Activated T-cell treated with anti-CD3 and anti-CD28 coated beads for 4 hours (primary cell): ENCODE results near the gene NSD2.
"Not testable (repeated sequence)": the region's sequence is repeated elsewhere in the genome, so short reads cannot be mapped to it uniquely, and the experiment has no call there.

Source experiments
- DNase-seq: peaks from one replicate; pipeline ENCODE4 v3.0.0-alpha.2; 2020

Gene NSD2

DNA sequence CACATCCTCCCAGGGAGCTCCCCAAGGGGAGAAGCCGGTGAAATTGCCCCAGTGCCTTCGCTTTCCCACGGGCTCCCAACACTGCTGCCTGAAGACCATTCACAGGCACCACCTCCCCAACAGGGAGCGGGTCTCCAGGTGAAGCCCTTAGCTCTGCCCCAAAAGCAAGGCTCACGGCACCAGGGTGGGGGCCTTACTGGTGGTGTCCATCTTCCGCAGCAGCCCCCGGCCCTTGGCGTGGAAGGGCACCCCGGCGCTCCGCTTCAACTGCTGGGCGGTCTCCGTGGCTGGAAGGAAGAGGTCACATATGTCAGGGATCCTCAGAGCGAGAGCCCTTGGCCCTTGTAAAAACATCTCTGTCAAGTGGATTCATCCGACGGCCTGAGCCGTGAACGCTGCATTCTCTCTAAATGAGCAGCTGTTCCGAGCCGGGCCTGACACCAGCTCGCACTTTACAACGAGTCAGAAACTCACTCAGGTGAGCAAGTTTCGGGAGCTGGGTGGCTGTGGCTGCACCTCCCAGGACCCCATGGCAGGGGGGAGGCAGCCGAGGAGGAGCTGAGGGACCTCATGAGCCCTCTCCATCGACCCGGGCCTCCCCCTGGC, 116.6 kb downstream of the NSD2 start:
- DNase-seq, result no peak

DNA sequence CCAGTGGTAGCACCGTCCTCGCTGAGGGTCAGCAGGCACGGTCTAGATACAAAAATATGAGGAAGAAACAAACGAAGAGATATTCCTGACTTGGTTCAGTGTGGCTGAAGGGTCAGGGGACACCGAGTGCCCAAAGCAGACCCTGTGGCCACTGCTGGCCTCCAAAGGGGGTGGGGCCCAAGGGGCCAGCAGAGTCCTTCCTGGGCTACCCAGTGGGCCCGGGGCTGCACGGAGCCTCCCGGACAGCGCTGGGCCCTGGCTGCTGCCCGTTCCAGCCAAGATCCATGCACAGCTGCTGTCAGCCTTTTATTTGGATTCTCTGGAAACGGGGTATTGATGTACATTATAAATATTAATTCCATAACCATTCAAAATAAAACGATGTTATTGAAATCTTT, 117.1 kb downstream of the NSD2 start:
- no peak for DNase-seq

DNA sequence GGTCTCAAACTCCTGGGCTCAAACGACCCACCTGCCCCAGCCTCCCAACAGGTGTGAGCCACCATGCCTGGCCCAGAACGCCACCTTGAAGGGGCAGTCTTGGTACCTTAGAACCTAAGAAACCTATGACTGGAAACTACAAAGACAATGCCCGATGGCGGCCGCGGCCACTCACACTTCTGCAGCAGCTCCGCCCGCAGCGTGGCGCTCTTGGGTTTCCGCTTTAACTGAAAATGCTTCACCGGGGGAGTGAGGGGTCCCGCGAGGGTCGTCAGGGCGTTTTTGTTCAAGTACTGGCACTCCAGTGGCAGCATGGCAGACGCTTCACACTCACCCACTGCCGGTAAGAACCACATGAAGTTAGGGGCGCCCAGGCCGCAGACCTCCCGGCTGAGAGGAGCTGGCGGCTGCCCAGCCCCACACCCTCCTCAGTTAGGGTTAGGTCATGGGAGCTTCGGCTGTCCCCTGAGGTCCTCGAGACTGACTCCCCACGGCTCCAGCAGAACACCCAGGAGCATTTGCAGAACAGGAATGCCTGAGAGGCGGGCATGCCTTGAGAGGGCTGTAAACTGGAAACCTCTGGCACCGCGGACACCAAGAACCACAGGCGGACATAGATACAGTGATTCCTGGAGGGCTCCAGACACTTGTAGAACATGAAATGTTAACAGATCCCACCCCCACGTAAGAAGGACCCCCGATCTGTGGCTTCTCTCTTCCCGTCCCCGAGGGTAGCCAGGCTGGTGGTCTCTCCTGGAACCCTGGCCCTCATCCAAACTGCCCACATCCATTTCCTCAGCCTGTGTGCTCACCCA, 118.5 kb downstream of the NSD2 start:
- DNase-seq, result no peak

DNA sequence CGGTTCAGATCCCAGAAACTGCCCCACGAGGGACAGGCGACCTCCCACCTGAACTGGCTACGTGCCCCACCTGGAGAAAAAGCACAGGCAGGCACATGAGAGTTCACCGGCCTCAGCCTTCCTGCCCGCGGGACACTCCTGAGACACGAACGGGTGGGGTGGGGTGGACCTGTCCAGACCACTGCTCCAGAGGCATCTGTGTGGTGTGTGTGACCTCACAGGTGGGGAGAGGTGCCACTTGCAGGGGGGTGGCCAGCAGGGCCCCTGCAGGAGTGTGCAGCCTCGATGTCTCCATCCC, 119.1 kb downstream of the NSD2 start:
- DNase-seq, result no peak

DNA sequence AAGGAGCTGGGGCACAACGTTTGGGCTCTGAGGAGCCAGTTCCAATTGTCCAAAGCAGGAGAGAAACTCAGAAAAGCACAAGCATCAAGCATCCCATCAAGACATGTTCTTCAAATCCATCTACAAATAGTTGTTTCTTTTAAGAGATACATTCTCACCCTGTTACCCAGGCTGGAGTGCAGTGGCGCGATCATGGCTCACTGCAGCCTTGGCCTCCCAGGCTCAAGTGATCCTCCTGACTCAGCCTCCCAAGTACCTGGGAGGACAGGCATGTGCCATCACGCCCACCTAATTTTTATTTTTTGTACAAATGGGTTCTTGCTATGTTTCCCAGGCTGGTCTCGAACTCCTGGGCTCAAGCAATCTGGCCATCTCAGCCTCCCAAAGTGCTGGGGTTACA, 119.5 kb downstream of the NSD2 start:
- DNase-seq, result no peak

DNA sequence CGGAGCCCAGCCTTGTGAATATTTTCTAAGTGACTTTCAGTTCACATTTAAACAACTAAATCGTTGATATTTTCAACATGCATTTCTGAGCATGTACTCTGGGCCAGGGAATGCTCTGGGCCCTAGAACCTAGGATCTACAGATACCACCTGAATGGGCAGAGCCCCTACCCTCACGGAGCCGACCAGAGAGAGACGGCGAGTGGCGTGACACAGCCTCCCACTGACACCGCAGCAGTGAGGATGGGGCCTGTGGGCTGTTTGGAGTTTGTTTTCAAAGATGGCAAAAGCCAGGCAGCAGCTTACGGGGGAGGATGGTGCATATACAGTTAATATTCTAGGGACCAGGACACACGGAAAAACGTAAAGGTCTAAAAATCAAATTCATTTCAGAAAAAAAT, 119.9 kb downstream of the NSD2 start:
- no peak for DNase-seq

DNA sequence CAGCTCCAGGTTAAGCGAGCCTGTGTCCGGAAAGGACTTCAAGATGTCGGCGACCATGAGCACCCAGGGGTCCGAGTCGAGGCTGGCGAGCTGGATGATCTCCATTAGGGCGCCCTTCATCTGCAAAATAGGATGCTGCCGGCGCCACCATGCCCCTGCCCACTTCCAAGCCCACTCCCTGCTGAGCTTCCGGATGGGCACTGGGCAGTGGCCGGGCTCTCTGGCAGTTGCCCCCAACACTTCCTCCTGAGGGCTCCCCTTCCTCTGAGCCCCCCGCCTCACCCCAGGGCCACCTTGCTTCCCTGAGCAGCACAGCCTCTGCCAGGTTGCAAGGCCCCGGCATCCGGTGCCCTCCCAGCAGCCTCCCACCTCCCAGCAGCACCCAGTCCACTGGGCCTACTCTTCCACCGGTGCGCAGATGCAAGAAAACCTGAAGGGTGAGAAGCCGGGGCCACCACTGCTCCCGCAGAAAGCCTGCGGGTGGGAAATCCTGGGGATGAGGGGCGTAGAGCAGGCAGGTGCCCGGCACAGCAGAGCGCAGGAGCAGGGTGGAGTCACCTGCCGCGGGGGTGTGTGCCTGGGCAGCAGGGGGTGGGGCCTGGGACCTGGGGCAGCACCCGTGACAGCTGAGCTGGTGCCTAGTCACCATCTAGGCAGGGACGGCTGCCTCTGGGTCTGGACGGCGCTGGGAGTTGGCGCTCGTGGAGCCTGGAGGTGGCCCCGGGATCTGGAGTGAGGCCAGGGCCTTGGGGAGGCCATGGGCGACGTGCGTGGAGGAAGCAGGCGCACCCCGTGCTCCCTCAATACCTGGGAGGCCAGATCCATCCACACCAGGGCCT, 120.6 kb downstream of the NSD2 start:
- no peak for DNase-seq

DNA sequence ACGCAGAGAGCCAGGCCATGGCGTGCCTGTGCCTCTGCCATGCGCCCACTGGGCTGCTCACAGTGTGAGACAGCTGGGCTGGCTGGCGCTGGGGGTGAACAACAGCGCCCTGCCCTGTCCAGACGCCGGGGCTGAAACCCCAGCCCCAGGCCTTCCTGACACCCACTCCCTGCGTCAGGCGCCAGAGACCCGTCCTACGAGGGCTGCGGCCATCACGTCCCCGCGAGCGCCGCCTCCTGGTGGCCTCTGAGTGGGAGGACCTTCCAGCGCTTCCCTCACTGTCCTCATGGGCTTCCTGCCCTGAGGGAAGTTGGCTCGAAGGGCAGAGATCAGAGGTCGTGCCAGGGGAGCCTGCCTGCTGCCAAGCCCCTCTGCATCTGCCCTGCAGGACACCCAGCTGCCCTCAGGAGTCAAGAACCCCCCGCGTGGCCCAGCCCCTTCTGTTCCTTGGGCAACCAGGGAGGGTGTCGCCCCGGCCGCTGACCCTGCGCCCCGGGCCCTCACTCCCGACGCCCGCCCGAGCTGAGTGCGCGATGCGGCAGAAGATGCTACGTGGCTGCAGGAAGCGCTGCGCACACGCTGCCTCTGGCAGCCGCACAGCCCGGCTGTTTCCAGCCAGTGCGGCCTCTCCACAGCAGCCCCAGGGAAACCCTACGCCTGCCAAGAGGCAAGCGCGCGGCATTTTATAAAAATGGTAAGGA, 121.4 kb downstream of the NSD2 start:
- no peak for DNase-seq

DNA sequence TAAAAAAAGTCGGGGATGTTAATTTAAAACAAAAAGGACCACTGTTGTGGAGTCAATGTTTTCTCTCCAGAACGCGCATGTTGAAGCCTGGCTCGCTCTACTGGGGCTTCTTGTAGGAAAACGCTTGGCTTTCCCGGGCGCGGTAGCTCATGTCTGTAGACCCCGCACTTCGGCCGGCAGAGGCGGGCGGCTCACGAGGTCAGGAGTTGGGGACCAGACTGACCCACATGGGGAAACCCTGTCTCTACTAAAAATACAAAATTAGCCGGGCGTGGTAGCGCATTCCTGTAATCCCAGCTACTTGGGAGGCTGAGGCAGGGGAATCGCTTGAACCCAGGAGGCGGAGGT, 122.0 kb downstream of the NSD2 start:
- DNase-seq, result no peak

DNA sequence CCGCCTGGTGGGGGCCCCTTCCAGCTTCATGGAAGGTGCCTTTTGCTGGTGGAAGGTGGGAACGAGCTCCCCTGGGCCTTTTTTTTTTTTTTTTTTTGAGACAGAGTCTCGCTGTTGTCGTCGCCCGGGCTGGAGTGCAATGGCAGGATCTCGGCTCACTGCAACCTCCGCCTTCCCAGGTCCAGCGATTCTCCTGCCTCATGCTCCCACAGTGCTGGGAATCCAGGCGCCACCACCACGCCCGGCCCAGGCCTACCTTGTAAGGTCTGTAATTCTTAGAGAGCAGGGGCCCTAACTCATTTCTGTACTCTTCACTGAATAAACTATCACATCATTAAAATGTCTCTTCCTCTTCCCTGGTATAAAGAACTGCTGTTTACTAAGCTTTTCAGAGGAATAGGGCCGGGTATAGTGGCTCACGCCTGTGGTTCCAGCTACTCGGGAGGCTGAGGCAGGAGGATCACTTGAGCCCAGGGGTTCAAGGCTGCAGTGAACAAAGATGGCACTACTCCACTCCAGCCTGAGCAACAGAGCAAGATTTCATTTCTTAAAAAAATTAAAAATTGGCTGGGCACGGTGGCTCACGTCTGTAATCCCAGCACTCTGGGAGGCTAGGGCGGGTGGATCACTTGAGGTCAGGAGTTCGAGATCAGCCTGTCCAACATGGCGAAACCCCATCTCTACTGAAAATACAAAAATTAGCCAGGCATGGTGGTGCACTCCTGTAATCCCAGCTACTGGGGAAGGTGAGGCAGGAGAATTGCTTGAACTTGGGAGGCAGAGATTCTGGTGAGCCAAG, 122.7 kb downstream of the NSD2 start:
- DNase-seq, result not testable (repeated sequence)

DNA sequence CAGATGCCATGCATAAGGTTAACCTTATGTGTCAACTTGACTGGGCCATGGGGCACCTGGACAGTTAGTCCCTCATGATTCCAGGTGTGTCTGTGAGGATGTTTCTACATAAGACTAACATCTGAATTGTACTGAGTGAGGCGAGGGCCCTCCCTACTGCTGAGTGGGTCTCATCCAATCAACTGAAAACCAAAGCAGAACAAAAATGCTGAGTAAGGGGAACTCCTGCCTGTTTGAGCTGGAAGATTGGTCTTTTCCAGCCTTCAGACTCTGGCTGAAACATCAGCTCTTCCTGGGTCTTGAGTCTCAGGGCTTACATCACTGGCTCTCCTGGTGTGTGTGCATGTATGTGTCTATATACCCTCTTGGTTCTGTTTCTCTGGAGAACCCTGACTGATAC, 123.7 kb downstream of the NSD2 start:
- no peak for DNase-seq

DNA sequence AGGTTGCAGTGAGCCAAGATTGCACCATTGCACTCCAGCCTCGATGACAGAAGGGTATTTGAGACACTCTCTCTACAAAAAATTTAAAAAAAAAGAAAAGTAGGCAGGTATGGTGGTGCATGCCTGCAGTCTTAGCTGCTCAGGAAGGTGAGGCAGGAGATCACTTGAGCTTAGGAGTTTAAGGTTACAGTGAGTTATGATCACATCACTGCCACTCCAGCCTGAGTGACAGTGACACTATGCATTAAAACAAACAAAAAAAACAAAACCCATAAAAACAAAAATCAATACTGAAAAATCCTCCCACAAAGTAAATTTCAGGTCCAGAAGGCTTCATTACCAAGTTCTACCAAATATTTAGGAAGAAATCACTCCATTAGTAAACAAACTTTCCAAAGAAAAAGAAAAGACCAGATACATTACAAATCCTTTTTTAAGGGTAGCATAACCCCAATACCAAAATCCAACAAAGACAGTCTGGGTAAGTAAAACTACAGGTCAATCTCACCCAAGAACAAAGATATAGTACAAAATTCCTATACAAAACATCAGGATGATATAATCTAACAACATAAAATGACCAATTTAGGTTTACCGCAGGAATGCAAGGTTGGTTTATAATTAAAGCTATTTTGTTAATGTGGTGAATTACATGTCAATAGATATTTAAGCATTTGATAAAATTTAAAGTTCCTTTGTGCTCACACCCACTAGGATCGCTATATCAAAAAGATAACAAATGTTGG, 125.8 kb downstream of the NSD2 start:
- DNase-seq, result no peak

DNA sequence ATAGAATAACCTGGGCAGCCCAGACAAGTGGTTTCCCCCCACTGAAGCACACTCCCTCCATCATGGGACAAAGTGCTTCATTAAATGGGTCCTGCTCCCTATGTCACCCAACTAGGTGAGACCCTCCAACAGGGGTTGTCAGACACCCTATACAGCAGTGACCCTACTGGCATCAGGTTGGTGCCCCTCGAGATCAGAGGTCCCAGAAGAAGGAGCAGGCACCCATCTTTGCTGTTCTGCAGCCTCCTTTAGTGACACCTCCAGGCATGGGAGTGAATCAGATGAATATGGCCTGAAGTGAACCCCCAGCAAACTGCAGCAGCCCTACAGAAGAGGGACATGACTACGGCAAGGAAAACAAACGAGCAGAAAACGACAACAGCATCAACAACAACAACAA, 126.5 kb downstream of the NSD2 start:
- no peak for DNase-seq

DNA sequence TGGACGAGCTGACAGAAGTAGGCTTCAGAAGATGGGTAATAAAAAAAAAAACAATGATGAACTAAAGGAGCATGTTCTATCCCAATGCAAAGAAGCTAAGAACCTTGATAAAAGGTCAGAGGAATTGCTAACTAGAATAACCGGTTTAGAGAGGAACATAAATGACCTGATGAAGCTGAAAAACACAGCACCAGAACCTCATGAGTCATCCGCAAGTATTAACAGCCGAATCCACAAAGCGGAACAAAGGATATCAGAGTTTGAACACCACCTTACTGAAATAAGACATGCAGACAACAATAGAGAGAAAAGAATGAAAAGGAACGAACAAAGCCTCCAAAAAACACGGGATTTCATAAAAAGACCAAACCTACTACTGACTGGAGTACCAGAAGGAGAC, 127.1 kb downstream of the NSD2 start:
- no peak for DNase-seq

DNA sequence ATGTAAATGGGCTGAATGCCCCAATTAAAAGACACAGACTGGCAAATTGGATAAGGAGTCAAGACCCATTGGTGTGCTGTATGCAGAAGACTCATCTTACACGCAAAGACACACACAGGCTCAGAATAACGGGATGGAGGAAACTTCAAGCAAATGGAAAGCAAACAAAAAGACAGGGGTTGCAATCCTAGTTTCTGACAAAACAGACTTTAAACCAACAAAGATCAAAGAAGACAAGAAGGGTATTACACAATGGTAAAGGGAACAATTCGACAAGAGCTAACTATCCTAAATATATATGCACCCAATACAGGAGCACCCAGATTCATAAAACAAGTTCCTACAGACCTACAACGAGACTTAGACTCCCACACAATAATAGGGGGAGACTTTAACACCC, 128.1 kb downstream of the NSD2 start:
- not testable (repeated sequence) for DNase-seq

DNA sequence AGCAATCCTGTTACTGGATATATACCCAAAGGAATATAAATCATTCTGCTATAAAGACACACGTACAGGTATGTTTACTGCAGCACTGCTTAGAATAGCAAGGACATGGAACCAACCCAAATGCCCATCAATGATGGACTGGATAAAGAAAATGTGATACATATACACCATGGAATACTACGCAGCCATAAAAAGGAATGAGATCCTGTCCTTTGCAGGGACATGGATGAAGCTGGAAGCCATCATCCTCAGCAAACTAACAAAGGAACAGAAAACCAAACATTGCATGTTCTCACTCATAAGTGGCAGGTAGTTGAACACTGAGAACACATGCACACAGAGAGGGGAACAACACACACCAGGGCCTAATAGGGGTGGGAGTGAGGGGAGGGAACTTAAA, 132.2 kb downstream of the NSD2 start:
- not testable (repeated sequence) for DNase-seq

DNA sequence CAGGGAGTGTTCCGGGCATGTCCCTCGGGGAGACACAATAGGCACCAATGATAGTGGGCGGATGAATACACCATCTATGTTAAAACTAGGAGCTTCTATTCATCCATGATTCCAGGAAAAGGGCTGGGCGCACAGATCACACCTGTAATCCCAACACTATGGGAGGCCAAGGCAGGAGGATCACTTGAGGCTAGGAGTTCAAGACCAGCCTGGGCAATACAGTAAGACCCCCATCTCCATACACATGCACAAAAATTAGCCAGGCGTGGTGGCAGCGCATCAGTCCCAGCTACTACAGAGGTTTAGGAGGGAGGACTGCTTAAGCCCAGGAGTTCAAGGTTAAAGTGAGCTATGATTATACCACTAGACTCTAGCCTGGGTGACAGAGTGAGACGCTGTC, 135.2 kb downstream of the NSD2 start:
- DNase-seq, result no peak

DNA sequence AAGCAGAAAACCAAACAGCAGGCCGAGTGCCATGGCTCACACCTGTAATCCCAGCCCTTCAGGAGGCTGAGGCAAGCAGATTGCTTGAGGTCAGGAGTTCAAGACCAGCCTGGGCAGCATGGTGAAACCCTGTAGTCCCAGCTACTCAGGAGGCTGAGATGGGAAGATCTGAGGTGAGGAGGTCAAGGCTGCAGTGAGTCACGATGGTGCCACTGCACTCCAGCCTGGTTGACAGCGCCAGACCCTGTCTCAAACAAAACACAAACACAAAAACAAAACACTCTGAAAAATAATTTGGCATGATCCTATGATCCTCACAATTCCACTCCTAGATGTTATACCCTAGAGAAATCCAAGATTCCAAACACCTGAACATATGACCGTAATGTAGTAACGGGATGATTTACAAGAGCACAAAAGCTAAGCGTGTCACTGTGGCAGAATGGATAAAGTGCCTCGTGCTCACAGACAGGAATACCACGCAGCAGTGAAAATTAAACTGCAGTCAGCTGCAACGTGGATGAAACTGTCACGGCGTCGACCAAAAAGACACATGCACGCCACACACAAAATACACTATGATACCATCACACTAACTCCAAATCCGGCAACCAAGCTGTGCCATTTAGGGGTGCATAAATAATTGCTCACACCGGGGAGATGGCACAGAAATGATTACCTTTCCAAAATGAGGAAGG, 135.9 kb downstream of the NSD2 start:
- no peak for DNase-seq

DNA sequence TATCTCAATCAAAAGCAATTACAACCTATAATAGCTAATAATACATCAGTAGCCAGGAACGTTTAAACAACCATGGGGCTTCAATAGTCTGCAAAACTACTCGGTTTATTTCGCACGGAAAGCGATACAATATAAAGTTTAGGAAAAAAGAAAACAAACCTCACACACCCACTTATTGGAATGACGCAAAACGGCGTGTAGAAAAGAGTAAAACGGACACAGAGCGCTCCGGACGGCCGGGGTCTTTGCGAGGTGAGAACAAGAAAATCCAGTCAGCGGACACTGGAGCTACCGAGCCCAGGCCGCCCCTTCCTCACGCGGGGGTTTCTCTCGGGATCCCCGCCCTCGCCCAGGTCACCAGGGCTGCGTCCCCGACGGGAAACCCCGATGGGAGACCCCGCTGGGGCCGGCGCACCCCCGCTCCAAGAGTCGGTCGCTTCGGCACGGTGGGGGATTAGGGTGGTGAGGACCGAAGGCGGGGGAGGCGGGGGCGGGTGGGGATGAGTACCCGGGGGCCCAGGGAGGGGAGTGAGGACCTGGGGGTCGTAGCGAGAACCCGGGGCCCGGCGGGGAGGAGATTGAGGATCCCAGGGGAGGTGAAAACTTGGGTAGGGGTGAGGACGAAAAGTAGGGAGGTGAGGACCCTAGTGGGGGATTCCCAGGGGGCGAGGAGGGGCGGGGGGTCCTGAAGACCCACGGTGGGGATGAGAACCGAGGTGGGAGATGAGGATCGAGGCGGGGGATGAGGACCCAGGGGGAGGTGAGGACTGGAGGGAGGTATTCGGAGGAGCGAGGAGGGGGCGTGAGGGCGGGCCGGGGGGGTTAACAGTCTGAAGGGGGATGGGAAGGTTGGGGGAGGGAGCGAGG, 136.8 kb downstream of the NSD2 start:
- DNase-seq, result no peak

DNA sequence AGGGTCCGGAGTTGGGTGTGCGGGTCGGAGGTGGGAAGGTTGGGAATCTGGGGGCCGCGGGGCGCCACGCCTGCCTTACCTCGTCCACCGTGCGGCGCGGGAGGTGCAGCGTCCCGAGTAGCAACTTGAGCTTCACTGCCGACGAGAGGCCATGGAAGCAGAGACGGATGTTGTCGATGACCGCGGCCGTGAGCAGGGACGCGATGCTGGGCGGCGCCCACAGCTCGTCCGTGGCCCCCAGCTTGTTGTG, 137.4 kb downstream of the NSD2 start:
- no peak for DNase-seq
